Measurements from ENCODE around the gene ABAT. TPM values are rescaled to one million over a fixed set of nuclear protein-coding genes. Genes with fewer than 3 reads are reported as not detected.

ABAT gene
- total RNA-seq, 2 experiments from 2014 or later, result 2.0 to 6.7 TPM

DNA sequence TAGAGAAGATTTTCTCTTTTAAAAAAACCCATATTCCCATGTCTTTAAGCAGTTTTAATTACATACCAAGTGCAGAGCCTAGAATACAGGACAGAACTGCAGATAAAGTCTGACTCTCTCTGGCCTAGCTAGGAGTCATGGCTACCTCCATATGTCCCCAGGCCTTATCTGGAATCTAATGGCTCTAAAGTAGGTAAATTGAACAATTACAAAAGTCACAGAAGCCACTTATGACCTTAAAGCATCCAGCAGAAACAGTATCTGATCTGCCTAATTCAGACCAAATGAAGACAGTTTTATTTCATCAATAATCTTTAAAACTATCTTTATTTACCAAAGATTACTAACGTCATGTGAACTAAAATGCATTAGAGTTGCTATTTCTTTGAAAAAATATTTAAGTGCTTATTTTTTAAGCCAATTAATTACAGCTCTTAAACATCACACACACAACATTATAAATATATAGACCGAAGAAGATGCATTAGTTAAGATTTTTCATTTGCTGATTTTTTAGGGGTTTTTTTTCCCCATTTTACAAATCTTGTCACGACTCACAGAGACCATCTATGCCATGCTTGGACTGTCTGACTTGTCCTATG is 152.0 kb downstream of the ABAT start:
- H2AFZ ChIP-seq (ENCODE audit: low read length), result no peak overlapping the region
- peaks cover 91% of the 10 kb centered on the region for H3K36me3 ChIP-seq (ENCODE audit: insufficient read depth, low read length)
- no peaks in the 10 kb centered on the region for H3K79me2 ChIP-seq (ENCODE audit: insufficient read depth, low read depth, low read length)
- no peaks in the 10 kb centered on the region for H3K9me3 ChIP-seq (ENCODE audit: low read length)
- intact Hi-C loops (cut with micrococcal nuclease; ENCODE audit: unreplicated experiment), result no loop called here
- peaks cover under 1% of the 10 kb centered on the region for H3K4me1 ChIP-seq (ENCODE audit: insufficient read depth, low read length, poor library complexity, severe bottlenecking)
- BruUV-seq (replicated peaks), result TSS peak; percentile 9
- no peak overlapping the region for H3K4me3 ChIP-seq (ENCODE audit: low read depth, low read length, poor library complexity, severe bottlenecking)
- no peaks in the 10 kb centered on the region for H4K20me1 ChIP-seq (ENCODE audit: insufficient read depth, low read length)
- no peak overlapping the region for H3K27ac ChIP-seq (ENCODE audit: low read depth, low read length, poor library complexity, severe bottlenecking)
- H3K9me2 ChIP-seq (ENCODE audit: insufficient read depth, low read length), result no peaks in the 10 kb centered on the region
- TF ChIP-seq CTCF (conservative IDR thresholded peaks at IDR 0.05; ENCODE audit: low read length), result no peak
- no peak for TF ChIP-seq EZH2phosphoT487 (IDR thresholded peaks at IDR 0.05; ENCODE audit: borderline replicate concordance, low read depth, low read length)
- DNase-seq (ENCODE audit: low spot score), result no peak
- POLR2A ChIA-PET, result interaction anchor here (0.6 to 0.7 kb wide), 2 partner anchors 19 to 268 kb away, joined by 3 to 5 read pairs; no protein-coding TSS in a partner anchor
- H3K4me2 ChIP-seq (ENCODE audit: low read length), result no peak overlapping the region
- CTCF ChIA-PET (ENCODE audit: unreplicated experiment), result no interaction called here

- TF ChIP-seq CTCF (conservative IDR thresholded peaks at IDR 0.05; ENCODE audit: low read length), result no peak
- TF ChIP-seq EZH2phosphoT487 (IDR thresholded peaks at IDR 0.05; ENCODE audit: borderline replicate concordance, low read depth, low read length), result no peak
- intact Hi-C loops (cut with micrococcal nuclease; ENCODE audit: unreplicated experiment), result no loop called here
- Histone ChIP-seq H3K27ac (ENCODE audit: low read depth, low read length, poor library complexity, severe bottlenecking) (no peak overlapping the region), H3K4me1 (ENCODE audit: insufficient read depth, low read length, poor library complexity, severe bottlenecking) (peaks cover 6% of the 10 kb centered on the region), H3K36me3 (ENCODE audit: insufficient read depth, low read length) (peaks cover 83% of the 10 kb centered on the region), H4K20me1 (ENCODE audit: insufficient read depth, low read length) (no peaks in the 10 kb centered on the region), H2AFZ (ENCODE audit: low read length) (no peak overlapping the region), H3K4me2 (ENCODE audit: low read length) (no peak overlapping the region), H3K4me3 (ENCODE audit: low read depth, low read length, poor library complexity, severe bottlenecking) (no peak overlapping the region), H3K9me3 (ENCODE audit: low read length) (no peaks in the 10 kb centered on the region), H3K79me2 (ENCODE audit: insufficient read depth, low read depth, low read length) (no peaks in the 10 kb centered on the region), H3K9me2 (ENCODE audit: insufficient read depth, low read length) (no peaks in the 10 kb centered on the region)
- DNase-seq (ENCODE audit: low spot score), result no peak
- ChIA-PET POLR2A (no interaction called here), CTCF (ENCODE audit: unreplicated experiment) (no interaction called here)
- BruUV-seq (replicated peaks), result no TSS peak
Measured at GRCh38 chr16:8828541-8829165, 154.2 kb downstream of the ABAT start.

DNA sequence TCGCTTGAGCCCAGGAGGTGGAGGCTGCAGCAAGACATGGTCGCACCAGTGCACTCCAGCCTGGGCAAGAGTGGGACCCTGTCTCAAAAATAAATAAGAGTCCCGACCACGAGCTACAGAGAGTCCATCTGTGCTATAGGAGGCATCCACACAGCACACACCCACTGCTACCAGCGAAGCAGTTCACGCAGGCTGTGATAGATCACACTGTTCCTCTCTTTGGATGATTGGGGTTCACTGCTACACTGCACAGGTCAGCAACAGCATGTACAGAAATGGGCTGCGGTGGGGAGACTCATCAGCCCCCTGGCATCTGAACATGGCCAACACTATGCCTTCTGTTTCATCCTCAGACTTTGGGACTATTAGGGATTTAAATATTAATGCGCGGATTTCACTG is 157.0 kb downstream of the ABAT start:
- no peaks in the 10 kb centered on the region for H3K9me3 ChIP-seq (ENCODE audit: low read length)
- H3K36me3 ChIP-seq (ENCODE audit: insufficient read depth, low read length), result peaks cover 57% of the 10 kb centered on the region
- H2AFZ ChIP-seq (ENCODE audit: low read length), result no peak overlapping the region
- intact Hi-C loops (cut with micrococcal nuclease; ENCODE audit: unreplicated experiment), result no loop called here
- TF ChIP-seq CTCF (conservative IDR thresholded peaks at IDR 0.05; ENCODE audit: low read length) (no peak), EZH2phosphoT487 (IDR thresholded peaks at IDR 0.05; ENCODE audit: borderline replicate concordance, low read depth, low read length) (no peak)
- no peaks in the 10 kb centered on the region for H3K9me2 ChIP-seq (ENCODE audit: insufficient read depth, low read length)
- H3K27ac ChIP-seq (ENCODE audit: low read depth, low read length, poor library complexity, severe bottlenecking), result no peak overlapping the region
- no peak overlapping the region for H3K4me2 ChIP-seq (ENCODE audit: low read length)
- H3K4me3 ChIP-seq (ENCODE audit: low read depth, low read length, poor library complexity, severe bottlenecking), result no peak overlapping the region
- H3K79me2 ChIP-seq (ENCODE audit: insufficient read depth, low read depth, low read length), result no peaks in the 10 kb centered on the region
- no peaks in the 10 kb centered on the region for H4K20me1 ChIP-seq (ENCODE audit: insufficient read depth, low read length)
- POLR2A ChIA-PET, result no interaction called here
- peaks cover 6% of the 10 kb centered on the region for H3K4me1 ChIP-seq (ENCODE audit: insufficient read depth, low read length, poor library complexity, severe bottlenecking)
- DNase-seq (ENCODE audit: low spot score), result no peak
- CTCF ChIA-PET (ENCODE audit: unreplicated experiment), result no interaction called here
- no TSS peak for BruUV-seq (replicated peaks)

Measured in OCI-LY7 (cell line).